ENCODE measurements around the gene GPRC5D.

DNA sequence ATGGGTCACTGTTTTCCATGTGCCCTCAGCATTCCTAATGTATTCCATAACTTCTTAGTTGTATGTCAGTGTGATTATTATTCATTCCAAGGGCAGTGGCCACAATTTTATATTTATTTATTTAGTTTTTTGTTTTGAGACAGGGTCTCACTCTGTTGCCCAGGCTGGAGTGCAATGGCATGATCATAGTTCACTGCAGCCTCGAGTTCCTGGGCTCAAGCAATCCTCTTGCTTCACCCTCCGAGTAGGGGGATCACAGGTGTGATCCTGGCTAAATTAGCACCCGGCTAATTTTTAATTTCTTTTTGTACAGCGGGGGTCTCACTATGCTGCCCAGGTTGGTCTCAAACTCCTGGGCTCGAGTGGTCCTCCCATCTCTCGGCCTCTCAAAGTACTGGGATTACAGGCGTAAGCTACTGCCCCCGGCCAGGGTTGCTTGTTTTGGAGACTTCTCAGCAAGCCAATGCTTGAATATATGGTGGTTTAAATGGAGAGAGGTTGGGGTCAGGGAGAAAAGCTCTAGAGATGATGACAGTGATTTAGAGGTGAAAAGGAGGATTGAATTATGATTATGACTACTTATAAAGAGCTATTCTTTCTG lies 53.0 kb downstream of the GPRC5D start:
- TF ChIP-seq CTCF (IDR thresholded peaks at IDR 0.05; ENCODE audit: poor library complexity, severe bottlenecking) (no peak), POLR2AphosphoS5 (IDR thresholded peaks at IDR 0.05) (no peak)

Measured in neural cell (in vitro differentiated cells).